HEK293 (cell line): ENCODE measurements around the gene MYL10.

ENCODE experiments used
- CTCF ChIA-PET: fragments of 350-600 bp; formaldehyde crosslinking; extraction: SDS; loops from one replicate; lab custom pipeline; 2021; ENCODE audit warnings: antibody characterized with exemption; lab: Yijun Ruan, JAX
- POLR2A ChIA-PET: fragments of 300-600 bp; formaldehyde crosslinking; extraction: SDS; loops from one replicate; lab custom pipeline; 2020; ENCODE audit warnings: antibody characterized with exemption, inconsistent platforms; lab: Yijun Ruan, JAX
- H3K27ac ChIP-seq: fragments of 200-500 bp; sonication (Bioruptor generic); 2 replicates; pipeline ENCODE4 v1.5.1; 2014; ENCODE audit warnings: low read depth, low read length, control low read depth, inconsistent platforms; ENCODE audit errors: extremely low read depth
- H3K36me3 ChIP-seq, 2 experiments: fragments of 200-500 bp in 1 of 2; sonication (Bioruptor generic) in 1 of 2; 1 replicate in 1 of 2; 2 replicates in 1 of 2; pipeline ENCODE4 v1.5.1; 2014 to 2017; ENCODE audit warnings: inconsistent platforms in 2 of 2, low read length in 2 of 2; ENCODE audit not compliant: control insufficient read depth in 2 of 2, insufficient read depth in 1 of 2
- H3K4me1 ChIP-seq: fragments of 200-500 bp; sonication (Bioruptor generic); 2 replicates; pipeline ENCODE4 v1.5.1; 2014; ENCODE audit warnings: mild to moderate bottlenecking, low read length, inconsistent platforms; ENCODE audit not compliant: control insufficient read depth, insufficient read depth
- H3K4me3 ChIP-seq: 2 replicates; pipeline ENCODE4 v1.5.1; 2011; ENCODE audit warnings: low read depth, mild to moderate bottlenecking, control low read depth, low read length, moderate library complexity
- H3K9me3 ChIP-seq: fragments of 200-500 bp; sonication (Bioruptor generic); 2 replicates; pipeline ENCODE4 v1.5.1; 2014; ENCODE audit warnings: low read depth, low read length, inconsistent platforms; ENCODE audit not compliant: control insufficient read depth, insufficient read depth
- IKZF3 ChIP-seq: fragments of 450-650 bp; IDR thresholded peaks from 2 replicates; pipeline ENCODE4 v1.5.0; 2018; ENCODE audit warnings: missing biosample characterization, mild to moderate bottlenecking, missing genetic modification characterization, moderate library complexity
- KLF8 ChIP-seq: fragments of 450-650 bp; formaldehyde crosslinking; IDR thresholded peaks from 2 replicates; pipeline ENCODE4 v1.5.1; 2016; ENCODE audit warnings: missing biosample characterization, missing genetic modification characterization
- MZF1 ChIP-seq: fragments of 450-650 bp; formaldehyde crosslinking; IDR thresholded peaks from 2 replicates; pipeline ENCODE4 v1.5.1; 2017; ENCODE audit warnings: missing biosample characterization, missing genetic modification characterization, borderline replicate concordance
- RBAK ChIP-seq: fragments of 450-650 bp; formaldehyde crosslinking; IDR thresholded peaks from 2 replicates; pipeline ENCODE4 v1.5.1; 2016; ENCODE audit warnings: missing biosample characterization, missing genetic modification characterization
- SP7 ChIP-seq: fragments of 450-650 bp; formaldehyde crosslinking; IDR thresholded peaks from 2 replicates; pipeline ENCODE4 v1.5.1; 2016; ENCODE audit warnings: missing biosample characterization, missing genetic modification characterization
- ZBTB8A ChIP-seq: fragments of 450-650 bp; formaldehyde crosslinking; IDR thresholded peaks from 2 replicates; pipeline ENCODE4 v1.5.1; 2016; ENCODE audit warnings: missing biosample characterization, missing genetic modification characterization
- ZFHX2 ChIP-seq: fragments of 450-650 bp; formaldehyde crosslinking; conservative IDR thresholded peaks from 2 replicates; pipeline ENCODE4 v1.5.1; 2016; ENCODE audit warnings: missing biosample characterization, missing genetic modification characterization
- ZFP3 ChIP-seq: fragments of 450-650 bp; formaldehyde crosslinking; IDR thresholded peaks from 2 replicates; pipeline ENCODE4 v1.5.1; 2016; ENCODE audit warnings: low read depth, missing biosample characterization, missing genetic modification characterization
- ZNF112 ChIP-seq: fragments of 450-650 bp; formaldehyde crosslinking; IDR thresholded peaks from 2 replicates; pipeline ENCODE4 v1.5.0; 2017; ENCODE audit warnings: missing biosample characterization, missing genetic modification characterization
- ZNF121 ChIP-seq: fragments of 450-650 bp; formaldehyde crosslinking; IDR thresholded peaks from 2 replicates; pipeline ENCODE4 v1.5.1; 2016; ENCODE audit warnings: missing biosample characterization, missing genetic modification characterization
- ZNF133 ChIP-seq: fragments of 450-650 bp; formaldehyde crosslinking; IDR thresholded peaks from 2 replicates; pipeline ENCODE4 v1.5.1; 2016; ENCODE audit warnings: missing biosample characterization, missing genetic modification characterization
- ZNF140 ChIP-seq: fragments of 450-650 bp; formaldehyde crosslinking; IDR thresholded peaks from 2 replicates; pipeline ENCODE4 v1.5.1; 2016; ENCODE audit warnings: missing biosample characterization, missing genetic modification characterization
- ZNF155 ChIP-seq: fragments of 450-650 bp; formaldehyde crosslinking; IDR thresholded peaks from 2 replicates; pipeline ENCODE4 v1.5.1; 2016; ENCODE audit warnings: missing biosample characterization, missing genetic modification characterization
- ZNF202 ChIP-seq: fragments of 450-650 bp; formaldehyde crosslinking; IDR thresholded peaks from 2 replicates; pipeline ENCODE4 v1.5.1; 2016; ENCODE audit warnings: missing biosample characterization, missing genetic modification characterization, borderline replicate concordance
- ZNF37A ChIP-seq: fragments of 450-650 bp; IDR thresholded peaks from 2 replicates; pipeline ENCODE4 v1.5.1; 2018; ENCODE audit warnings: missing biosample characterization, missing genetic modification characterization
- ZNF416 ChIP-seq: fragments of 450-650 bp; formaldehyde crosslinking; IDR thresholded peaks from 2 replicates; pipeline ENCODE4 v1.5.1; 2016; ENCODE audit warnings: missing biosample characterization, missing genetic modification characterization
- ZNF548 ChIP-seq: fragments of 450-650 bp; formaldehyde crosslinking; IDR thresholded peaks from 2 replicates; pipeline ENCODE4 v1.5.1; 2016; ENCODE audit warnings: missing biosample characterization, missing genetic modification characterization
- ZNF621 ChIP-seq: fragments of 450-650 bp; formaldehyde crosslinking; IDR thresholded peaks from 2 replicates; pipeline ENCODE4 v1.5.1; 2017; ENCODE audit warnings: missing biosample characterization, missing genetic modification characterization
- ZNF639 ChIP-seq: fragments of 450-650 bp; formaldehyde crosslinking; IDR thresholded peaks from 2 replicates; pipeline ENCODE4 v1.5.1; 2016; ENCODE audit warnings: missing biosample characterization, missing genetic modification characterization
- ZNF654 ChIP-seq: fragments of 450-650 bp; formaldehyde crosslinking; IDR thresholded peaks from 2 replicates; pipeline ENCODE4 v1.5.1; 2016; ENCODE audit warnings: low read depth, missing biosample characterization, missing genetic modification characterization
- ZNF677 ChIP-seq: fragments of 450-650 bp; IDR thresholded peaks from 2 replicates; pipeline ENCODE4 v1.5.0; 2018; ENCODE audit warnings: missing biosample characterization, mild to moderate bottlenecking, missing genetic modification characterization, moderate library complexity
- ZNF707 ChIP-seq: fragments of 450-650 bp; formaldehyde crosslinking; IDR thresholded peaks from 2 replicates; pipeline ENCODE4 v1.5.1; 2016; ENCODE audit warnings: missing biosample characterization, missing genetic modification characterization
- ZNF76 ChIP-seq: fragments of 450-650 bp; formaldehyde crosslinking; IDR thresholded peaks from 2 replicates; pipeline ENCODE4; 2016; ENCODE audit warnings: low read depth, missing biosample characterization, missing genetic modification characterization, borderline replicate concordance
- ZNF837 ChIP-seq: fragments of 450-650 bp; formaldehyde crosslinking; IDR thresholded peaks from 2 replicates; pipeline ENCODE4 v1.5.1; 2016; ENCODE audit warnings: missing biosample characterization, missing genetic modification characterization
- ZSCAN18 ChIP-seq: fragments of 450-650 bp; formaldehyde crosslinking; IDR thresholded peaks from 2 replicates; pipeline ENCODE4 v1.5.1; 2016; ENCODE audit warnings: missing biosample characterization, missing genetic modification characterization
- ZSCAN30 ChIP-seq: fragments of 450-650 bp; IDR thresholded peaks from 2 replicates; pipeline ENCODE4 v1.5.1; 2018; ENCODE audit warnings: missing biosample characterization, mild to moderate bottlenecking, missing genetic modification characterization, moderate library complexity
- TF ChIP-seq, protein P1 (sequence below): fragments of 450-650 bp; formaldehyde crosslinking; conservative IDR thresholded peaks from 2 replicates; pipeline ENCODE4 v1.5.1; 2016; ENCODE audit warnings: low read depth, missing biosample characterization, missing genetic modification characterization
- TF ChIP-seq, protein P2 (sequence below): fragments of 450-650 bp; formaldehyde crosslinking; IDR thresholded peaks from 2 replicates; pipeline ENCODE4 v1.5.1; 2016; ENCODE audit warnings: missing biosample characterization, missing genetic modification characterization

Gene MYL10

GRCh38 chr7:101596898-101597297, 32.2 kb downstream of the MYL10 start:
- no peaks in the 10 kb centered on the region for H3K4me1 ChIP-seq
- no peak overlapping the region for H3K27ac ChIP-seq
- H3K4me3 ChIP-seq = no peak overlapping the region
- no peaks in the 10 kb centered on the region for H3K36me3 ChIP-seq
- ChIA-PET POLR2A (no interaction called here), CTCF (interaction anchor here (0.9 to 1.0 kb wide), 3 partner anchors 8 to 807 kb away, joined by 3 read pairs; no protein-coding TSS in a partner anchor)
- H3K9me3 ChIP-seq = no peaks in the 10 kb centered on the region
- TF ChIP-seq ZNF707 (tag by site-specific recombination) (no peak), MZF1 (tag by site-specific recombination) (no peak), ZBTB8A (no peak), ZSCAN18 (tag by site-specific recombination) (no peak), ZNF639 (tag by site-specific recombination) (no peak), ZNF155 (tag by site-specific recombination) (no peak), ZNF837 (tag by site-specific recombination) (no peak), ZNF76 (tag by site-specific recombination) (no peak), KLF8 (no peak), SP7 (tag by site-specific recombination) (no peak), ZNF37A (tag by site-specific recombination) (no peak), ZNF621 (tag by site-specific recombination) (no peak), ZNF112 (tag by site-specific recombination) (no peak), ZFHX2 (tag by site-specific recombination) (no peak), ZNF548 (no peak), IKZF3 (tag by site-specific recombination) (no peak), ZNF121 (no peak)
- TF ChIP-seq, protein P1, sequence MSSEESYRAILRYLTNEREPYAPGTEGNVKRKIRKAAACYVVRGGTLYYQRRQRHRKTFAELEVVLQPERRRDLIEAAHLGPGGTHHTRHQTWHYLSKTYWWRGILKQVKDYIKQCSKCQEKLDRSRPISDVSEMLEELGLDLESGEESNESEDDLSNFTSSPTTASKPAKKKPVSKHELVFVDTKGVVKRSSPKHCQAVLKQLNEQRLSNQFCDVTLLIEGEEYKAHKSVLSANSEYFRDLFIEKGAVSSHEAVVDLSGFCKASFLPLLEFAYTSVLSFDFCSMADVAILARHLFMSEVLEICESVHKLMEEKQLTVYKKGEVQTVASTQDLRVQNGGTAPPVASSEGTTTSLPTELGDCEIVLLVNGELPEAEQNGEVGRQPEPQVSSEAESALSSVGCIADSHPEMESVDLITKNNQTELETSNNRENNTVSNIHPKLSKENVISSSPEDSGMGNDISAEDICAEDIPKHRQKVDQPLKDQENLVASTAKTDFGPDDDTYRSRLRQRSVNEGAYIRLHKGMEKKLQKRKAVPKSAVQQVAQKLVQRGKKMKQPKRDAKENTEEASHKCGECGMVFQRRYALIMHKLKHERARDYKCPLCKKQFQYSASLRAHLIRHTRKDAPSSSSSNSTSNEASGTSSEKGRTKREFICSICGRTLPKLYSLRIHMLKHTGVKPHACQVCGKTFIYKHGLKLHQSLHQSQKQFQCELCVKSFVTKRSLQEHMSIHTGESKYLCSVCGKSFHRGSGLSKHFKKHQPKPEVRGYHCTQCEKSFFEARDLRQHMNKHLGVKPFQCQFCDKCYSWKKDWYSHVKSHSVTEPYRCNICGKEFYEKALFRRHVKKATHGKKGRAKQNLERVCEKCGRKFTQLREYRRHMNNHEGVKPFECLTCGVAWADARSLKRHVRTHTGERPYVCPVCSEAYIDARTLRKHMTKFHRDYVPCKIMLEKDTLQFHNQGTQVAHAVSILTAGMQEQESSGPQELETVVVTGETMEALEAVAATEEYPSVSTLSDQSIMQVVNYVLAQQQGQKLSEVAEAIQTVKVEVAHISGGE (tag by site-specific recombination) = no peak

DNA sequence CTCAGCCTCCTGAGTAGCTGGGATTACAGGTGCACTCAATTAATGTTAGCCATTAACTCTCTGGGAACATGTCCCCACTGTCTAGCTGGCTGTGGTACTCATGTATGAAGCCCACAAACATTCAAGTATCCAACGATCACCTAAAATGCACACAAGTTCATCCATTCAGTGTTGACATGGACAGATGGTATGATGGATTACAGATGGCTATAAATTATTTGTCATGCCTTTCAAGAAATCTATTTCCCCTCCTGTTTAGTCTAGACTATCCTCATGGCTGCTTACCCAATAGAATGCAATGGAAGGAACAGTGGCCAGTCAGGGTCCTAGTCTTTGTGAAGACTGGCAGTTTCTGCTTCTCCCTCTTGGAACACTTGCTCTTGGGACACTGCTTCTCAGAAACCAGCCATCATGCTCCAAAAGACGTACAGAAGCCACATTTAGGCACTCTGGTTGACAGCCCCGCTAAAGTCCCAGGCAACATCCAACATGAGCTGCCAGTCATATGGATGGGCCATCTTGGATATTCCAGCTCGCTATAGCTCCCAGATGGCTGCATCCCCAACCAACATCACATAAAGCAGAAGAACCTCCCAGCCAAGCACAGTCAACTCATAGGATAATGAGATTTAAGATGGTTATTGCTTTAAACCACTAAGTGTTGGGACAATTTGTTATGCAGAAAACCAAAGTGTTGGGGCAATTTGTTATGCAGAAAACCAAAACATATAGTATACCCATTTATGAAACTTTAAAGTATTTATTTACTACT, 33.1 kb downstream of the MYL10 start:
- POLR2A ChIA-PET = no interaction called here
- TF ChIP-seq ZFP3 (tag by site-specific recombination) (no peak), ZNF416 (tag by site-specific recombination) (no peak), ZNF654 (tag by site-specific recombination) (no peak), ZNF133 (tag by site-specific recombination) (no peak), ZNF677 (tag by site-specific recombination) (no peak), RBAK (no peak), ZSCAN30 (no peak), ZNF140 (tag by site-specific recombination) (no peak), ZNF202 (tag by site-specific recombination) (no peak)
- TF ChIP-seq, protein P2, sequence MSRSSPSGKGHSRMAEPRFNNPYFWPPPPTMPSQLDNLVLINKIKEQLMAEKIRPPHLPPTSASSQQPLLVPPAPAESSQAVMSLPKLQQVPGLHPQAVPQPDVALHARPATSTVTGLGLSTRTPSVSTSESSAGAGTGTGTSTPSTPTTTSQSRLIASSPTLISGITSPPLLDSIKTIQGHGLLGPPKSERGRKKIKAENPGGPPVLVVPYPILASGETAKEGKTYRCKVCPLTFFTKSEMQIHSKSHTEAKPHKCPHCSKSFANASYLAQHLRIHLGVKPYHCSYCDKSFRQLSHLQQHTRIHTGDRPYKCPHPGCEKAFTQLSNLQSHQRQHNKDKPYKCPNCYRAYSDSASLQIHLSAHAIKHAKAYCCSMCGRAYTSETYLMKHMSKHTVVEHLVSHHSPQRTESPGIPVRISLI (tag by site-specific recombination) = no peak

More for the DNA sequence above, 33.1 kb downstream of the MYL10 start:
- no peak overlapping the region for H3K27ac ChIP-seq
- CTCF ChIA-PET = interaction anchor here (0.6 to 1.0 kb wide), 2 partner anchors 9 to 99 kb away, joined by 3 read pairs; no protein-coding TSS in a partner anchor
- no peaks in the 10 kb centered on the region for H3K36me3 ChIP-seq
- no peaks in the 10 kb centered on the region for H3K4me1 ChIP-seq
- no peaks in the 10 kb centered on the region for H3K9me3 ChIP-seq
- no peak overlapping the region for H3K4me3 ChIP-seq
